Esophagus muscularis mucosa (tissue), 4 donors: ENCODE measurements around the gene WIF1.

Experiments
- EP300 ChIP-seq: sonication (generic); formaldehyde crosslinking; IDR thresholded peaks from one replicate; pipeline ENCODE4 v1.6.1; 2017; ENCODE audit warnings: antibody characterized with exemption
- POLR2A ChIP-seq: fragments of 450-650 bp; IDR thresholded peaks from one replicate; pipeline ENCODE4 v1.6.1; 2017; ENCODE audit warnings: antibody characterized with exemption, moderate library complexity, mild to moderate bottlenecking, low read depth
- TF ChIP-seq, protein P1 (sequence below), 3 experiments: fragments of 200-600 bp in 2 of 3; fragments of 450-650 bp in 1 of 3; sonication (generic) in 2 of 3; IDR thresholded peaks; one replicate each; pipeline ENCODE4 v1.5.1; 2017 to 2019; ENCODE audit warnings: antibody characterized with exemption in 3 of 3, mild to moderate bottlenecking in 2 of 3, moderate library complexity in 1 of 3

DNA sequence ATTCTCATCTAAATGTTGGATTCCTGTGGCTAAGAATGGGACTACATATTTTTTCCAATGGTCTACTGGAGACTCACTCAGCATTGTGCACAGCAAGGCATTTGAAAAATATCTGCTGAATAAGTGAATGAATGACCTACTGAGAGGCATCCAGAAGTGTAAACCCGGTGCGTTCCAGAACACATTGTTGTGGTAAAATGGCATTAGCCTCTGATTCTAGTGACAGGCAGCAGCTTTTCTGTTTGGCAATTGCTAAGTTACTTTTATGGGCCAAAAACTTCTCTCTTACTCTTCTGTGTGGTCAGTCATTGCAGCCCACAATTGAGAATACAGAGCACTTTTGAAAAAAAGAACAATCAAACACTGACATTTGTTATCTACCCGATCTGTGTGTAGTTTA lies 36.5 kb downstream of the WIF1 start:
- TF ChIP-seq POLR2A: no peak
- TF ChIP-seq, protein P1, sequence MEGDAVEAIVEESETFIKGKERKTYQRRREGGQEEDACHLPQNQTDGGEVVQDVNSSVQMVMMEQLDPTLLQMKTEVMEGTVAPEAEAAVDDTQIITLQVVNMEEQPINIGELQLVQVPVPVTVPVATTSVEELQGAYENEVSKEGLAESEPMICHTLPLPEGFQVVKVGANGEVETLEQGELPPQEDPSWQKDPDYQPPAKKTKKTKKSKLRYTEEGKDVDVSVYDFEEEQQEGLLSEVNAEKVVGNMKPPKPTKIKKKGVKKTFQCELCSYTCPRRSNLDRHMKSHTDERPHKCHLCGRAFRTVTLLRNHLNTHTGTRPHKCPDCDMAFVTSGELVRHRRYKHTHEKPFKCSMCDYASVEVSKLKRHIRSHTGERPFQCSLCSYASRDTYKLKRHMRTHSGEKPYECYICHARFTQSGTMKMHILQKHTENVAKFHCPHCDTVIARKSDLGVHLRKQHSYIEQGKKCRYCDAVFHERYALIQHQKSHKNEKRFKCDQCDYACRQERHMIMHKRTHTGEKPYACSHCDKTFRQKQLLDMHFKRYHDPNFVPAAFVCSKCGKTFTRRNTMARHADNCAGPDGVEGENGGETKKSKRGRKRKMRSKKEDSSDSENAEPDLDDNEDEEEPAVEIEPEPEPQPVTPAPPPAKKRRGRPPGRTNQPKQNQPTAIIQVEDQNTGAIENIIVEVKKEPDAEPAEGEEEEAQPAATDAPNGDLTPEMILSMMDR (IDR thresholded peaks at IDR 0.05): no peak
- no peak for TF ChIP-seq EP300
